GM12878 (cell line): ENCODE measurements around the gene TCOF1. TPM values are rescaled to one million over a fixed set of nuclear protein-coding genes. Genes with fewer than 3 reads are reported as not detected.
A peak's percentile ranks its signal among the peaks of the same experiment; 100 is the strongest.

ENCODE experiments used
- ATAC-seq: fragments of 200-7000 bp; cut with Tn5 transposase; 3 replicates; pipeline ENCODE4 v1.9.1; 2020; ENCODE audit warnings: mild to moderate bottlenecking, moderate library complexity
- BruUV-seq: library from RNA; stranded (reverse); fragments of 400-500 nt; replicated peaks from 2 replicates; lab custom pipeline; 2021; lab: Mats Ljungman, UMichigan
- CTCF ChIA-PET: fragments of 300-600 bp; sonication (Branson Sonifier 250); formaldehyde crosslinking; extraction: SDS; loops from one replicate; lab custom pipeline; 2021; ENCODE audit warnings: inconsistent platforms; lab: Yijun Ruan, JAX
- POLR2A ChIA-PET: fragments of 350-600 bp; formaldehyde crosslinking; extraction: SDS; loops from one replicate; lab custom pipeline; 2021; ENCODE audit warnings: inconsistent platforms; lab: Charles Lee
- RAD21 ChIA-PET: fragments of 300-600 bp; sonication (Branson Sonifier 250); formaldehyde crosslinking; loops from one replicate; lab custom pipeline; 2023; ENCODE audit warnings: antibody characterized with exemption; ENCODE audit not compliant: unreplicated experiment; lab: Charles Lee
- SMC1A ChIA-PET: fragments of 300-600 bp; sonication (Branson Sonifier 250); formaldehyde crosslinking; loops from one replicate; lab custom pipeline; 2023; ENCODE audit not compliant: unreplicated experiment, uncharacterized antibody; lab: Charles Lee
- DNase-seq: peaks from one replicate; pipeline ENCODE4 v3.0.0-alpha.2; 2011; ENCODE audit warnings: low read depth, low spot score
- FAIRE-seq: peaks from 3 replicates; lab custom pipeline; 2011; peaks lifted over from hg19 to GRCh38; lab: Jason Lieb, UNC
- H2AFZ ChIP-seq: 2 replicates; pipeline ENCODE4 v1.6.0; 2011; ENCODE audit warnings: low read depth, low read length, control low read depth; ENCODE audit not compliant: control insufficient read depth
- H3K27ac ChIP-seq: 2 replicates; pipeline ENCODE4 v1.5.1; 2011; ENCODE audit warnings: control low read depth; ENCODE audit not compliant: control insufficient read depth, insufficient read depth
- H3K27me3 ChIP-seq, 2 experiments: replicated peaks in 1 of 2; 2 replicates each; pipeline versions ENCODE4 v1.6.0 to v1.6.1; 2011; ENCODE audit warnings: low read length in 1 of 2; ENCODE audit not compliant: control insufficient read depth in 2 of 2, insufficient read depth in 2 of 2
- H3K36me3 ChIP-seq, 2 experiments: 2 replicates each; pipeline ENCODE4 v1.5.1; 2011; ENCODE audit warnings: low read length in 1 of 2; ENCODE audit not compliant: control insufficient read depth in 2 of 2, insufficient read depth in 2 of 2
- H3K4me1 ChIP-seq: 2 replicates; pipeline ENCODE4 v1.6.1; 2011; ENCODE audit warnings: mild to moderate bottlenecking, low read length, moderate library complexity, mixed read lengths; ENCODE audit not compliant: control insufficient read depth, insufficient read depth
- H3K4me2 ChIP-seq: 2 replicates; pipeline ENCODE4 v1.6.0; 2011; ENCODE audit warnings: control low read depth; ENCODE audit not compliant: control insufficient read depth, insufficient read depth
- H3K4me3 ChIP-seq: fragments of 200-600 bp; sonication (generic); 2 replicates; pipeline ENCODE4 v1.5.1; 2016
- H3K79me2 ChIP-seq: 2 replicates; pipeline ENCODE4 v1.6.0; 2011; ENCODE audit warnings: low read length; ENCODE audit not compliant: control insufficient read depth, insufficient read depth
- H3K9ac ChIP-seq: 2 replicates; pipeline ENCODE4 v1.8.0; 2011; ENCODE audit warnings: low read length, control low read depth, mixed read lengths; ENCODE audit not compliant: control insufficient read depth, insufficient read depth
- H3K9me3 ChIP-seq: replicated peaks from 3 replicates; pipeline ENCODE4 v1.5.1; 2011; ENCODE audit warnings: mild to moderate bottlenecking, low read length; ENCODE audit not compliant: control insufficient read depth, insufficient read depth
- H4K20me1 ChIP-seq: 2 replicates; pipeline ENCODE4 v1.6.0; 2011; ENCODE audit not compliant: control insufficient read depth, insufficient read depth
- BHLHE40 ChIP-seq, 2 experiments: fragments of 450-650 bp in 1 of 2; IDR thresholded peaks; 2 replicates each; pipeline ENCODE4 v1.6.1; 2011 to 2017; ENCODE audit warnings: low read depth in 2 of 2, borderline replicate concordance in 1 of 2, improper control_type of control experiment in 1 of 2, low read length in 1 of 2, mild to moderate bottlenecking in 1 of 2
- EED ChIP-seq: sonication (generic); IDR thresholded peaks from 2 replicates; pipeline ENCODE4 v1.6.1; 2016; ENCODE audit warnings: antibody characterized with exemption, low read depth
- GATAD2B ChIP-seq: fragments of 450-650 bp; conservative IDR thresholded peaks from 2 replicates; pipeline ENCODE4 v1.6.1; 2017; ENCODE audit warnings: low read depth, mild to moderate bottlenecking, moderate library complexity
- IKZF1 ChIP-seq: fragments of 450-650 bp; conservative IDR thresholded peaks from 2 replicates; pipeline ENCODE4 v1.6.1; 2017; ENCODE audit warnings: antibody characterized with exemption, mild to moderate bottlenecking
- MEF2B ChIP-seq: fragments of 450-650 bp; IDR thresholded peaks from 2 replicates; pipeline ENCODE4 v1.6.1; 2018; ENCODE audit warnings: mild to moderate bottlenecking, moderate library complexity; ENCODE audit not compliant: partially characterized antibody, poor library complexity, severe bottlenecking
- MLLT1 ChIP-seq: fragments of 450-650 bp; IDR thresholded peaks from 2 replicates; pipeline ENCODE4 v1.6.1; 2016; ENCODE audit warnings: mild to moderate bottlenecking
- MTA2 ChIP-seq: fragments of 450-650 bp; IDR thresholded peaks from 2 replicates; pipeline ENCODE4 v1.6.1; 2016; ENCODE audit warnings: low read depth, mild to moderate bottlenecking, moderate library complexity
- NBN ChIP-seq: fragments of 450-650 bp; IDR thresholded peaks from 2 replicates; pipeline ENCODE4 v1.6.1; 2016
- NR2F1 ChIP-seq: fragments of 450-650 bp; conservative IDR thresholded peaks from 2 replicates; pipeline ENCODE4 v1.6.1; 2017; ENCODE audit warnings: mild to moderate bottlenecking
- RAD21 ChIP-seq: IDR thresholded peaks from 2 replicates; pipeline ENCODE4 v1.6.1; 2011; ENCODE audit warnings: mild to moderate bottlenecking, low read depth, low read length, moderate library complexity; ENCODE audit not compliant: insufficient read depth
- SMARCA5 ChIP-seq: fragments of 450-650 bp; IDR thresholded peaks from 2 replicates; pipeline ENCODE4 v1.6.1; 2017; ENCODE audit warnings: mild to moderate bottlenecking
- SREBF1 ChIP-seq: IDR thresholded peaks from 2 replicates; pipeline ENCODE4 v1.6.1; 2012; ENCODE audit warnings: mild to moderate bottlenecking, low read length
- TAF1 ChIP-seq: IDR thresholded peaks from 2 replicates; pipeline ENCODE4 v1.6.1; 2011; ENCODE audit warnings: mild to moderate bottlenecking, low read depth, low read length, borderline replicate concordance
- ZNF687 ChIP-seq: fragments of 450-650 bp; IDR thresholded peaks from 2 replicates; pipeline ENCODE4 v1.6.1; 2017; ENCODE audit warnings: mild to moderate bottlenecking, moderate library complexity
- ZSCAN29 ChIP-seq: fragments of 450-650 bp; IDR thresholded peaks from 2 replicates; pipeline ENCODE4 v1.6.1; 2017; ENCODE audit warnings: mild to moderate bottlenecking, moderate library complexity
- WGBS: methylation state at CpG from one replicate; pipeline ENCODE4 v1.1.6; 2016; ENCODE audit warnings: low lambda C conversion rate; ENCODE audit not compliant: insufficient replicate concordance, insufficient coverage; ENCODE audit errors: missing lambda C conversion rate; 5-methylcytosine and 5-hydroxymethylcytosine counted together
- in situ Hi-C: fragments of 300-500 bp; cut with MboI; formaldehyde crosslinking; loops from 9 replicates; pipeline ENCODE4 v1.14.3; 2018; ENCODE audit warnings: mixed read lengths
- intact Hi-C: fragments of 100-400 bp; cut with micrococcal nuclease; formaldehyde crosslinking; loops from one replicate; pipeline ENCODE4 v1.14.2; 2022; ENCODE audit not compliant: unreplicated experiment
- polyA plus RNA-seq, 11 experiments: library from polyadenylated mRNA; depleted of rRNA in 4 of 11; unstranded in 6 of 11; stranded (reverse) in 5 of 11; fragments of >200 nt; fragmentation: Nextera tagmentation in 4 of 11; fragmentation: Illumina TruSeq in 1 of 11; extraction: Ambion mirVana in 4 of 11; extraction: Trizol in 1 of 11; gene quantifications; 1 replicate in 1 of 11; 2 replicates in 10 of 11; pipeline versions ENCODE4 v1.2.1 to v1.2.3, GENCODE V29; 2011 to 2016; ENCODE audit warnings: inconsistent platforms in 2 of 11, missing spikeins in 2 of 11, low read depth in 1 of 11
- total RNA-seq, 4 experiments: library from RNA; depleted of rRNA in 3 of 4; stranded (reverse); fragments of >200 nt in 3 of 4; fragmentation: Illumina TruSeq in 1 of 4; extraction: Trizol in 1 of 4; gene quantifications; 2 replicates each; pipeline versions ENCODE4 v1.2.1 to v1.2.3, GENCODE V29; 2013 to 2021

Gene TCOF1
- total and polyA plus RNA-seq, 10 of the 15 experiments (the other 5 are each of a cell fraction or from before 2014, with no cell fraction given): 8.7 to 83.9 (median 38.9) TPM

GRCh38 chr5:150413902-150414790, 56.6 kb downstream of the TCOF1 start (continued):
- TF ChIP-seq NR2F1 (0 out of 2 replicates have a peak, but pooled peaks have one; percentile 17), NBN (peak; percentile 83)

GRCh38 chr5:150419630-150420270, 62.3 kb downstream of the TCOF1 start:
- CTCF ChIA-PET: interaction anchor here (0.7 to 1.9 kb wide), 6 partner anchors 10 to 21 kb away, joined by 3 to 8 read pairs (median 6); no protein-coding TSS in a partner anchor
- 2% methylated on average over 7 of the region's 7 CpGs for WGBS
- H3K9me3 ChIP-seq: no peaks in the 10 kb centered on the region
- H3K4me3 ChIP-seq: no peak overlapping the region
- no peaks in the 10 kb centered on the region for H3K36me3 ChIP-seq
- peaks cover 5% of the 10 kb centered on the region for H3K79me2 ChIP-seq
- peaks cover 23% of the 10 kb centered on the region for H3K4me1 ChIP-seq
- peak; percentile 93 for FAIRE-seq
- peak; percentile 91 for ATAC-seq
- H3K27ac ChIP-seq: peak overlapping the region; percentile 33
- RAD21 ChIA-PET: interaction anchor here (1.0 kb wide), 2 partner anchors 9 to 14 kb away, joined by 3 to 9 read pairs; no protein-coding TSS in a partner anchor
- DNase-seq: no peak
- no peaks in the 10 kb centered on the region for H3K27me3 ChIP-seq
- H3K9ac ChIP-seq: no peak overlapping the region
- H3K4me2 ChIP-seq: peak overlapping the region; percentile 60
- no TSS peak for BruUV-seq
- SMC1A ChIA-PET: interaction anchor here (0.6 to 1.0 kb wide), 5 partner anchors 8 to 18 kb away, joined by 3 read pairs; no protein-coding TSS in a partner anchor
- in situ Hi-C loops (no loop called here), intact Hi-C loops (loop anchor here (10.0 kb wide), 2 partner anchors 735 to 1615 kb away; partner anchors contain the start of gene ANXA6)
- H4K20me1 ChIP-seq: no peaks in the 10 kb centered on the region
- POLR2A ChIA-PET: interaction anchor here (0.7 to 2.9 kb wide), 4 partner anchors 9 to 665 kb away, joined by 3 to 39 read pairs (median 4); no protein-coding TSS in a partner anchor
- H2AFZ ChIP-seq: peak overlapping the region; percentile 58
- TF ChIP-seq RAD21: no peak
- TF ChIP-seq TAF1: no peak
- peak; percentile 51; the same call in 1 of the 2 replicates for TF ChIP-seq MTA2
- 0 out of 2 replicates have a peak, but pooled peaks have one; percentile 18 for TF ChIP-seq MLLT1
- peak; percentile 22; the same call in 1 of the 2 replicates for TF ChIP-seq ZNF687
- TF ChIP-seq SMARCA5: 0 out of 2 replicates have a peak, but pooled peaks have one; percentile 11
- TF ChIP-seq ZSCAN29: no peak
- TF ChIP-seq BHLHE40 (IDR thresholded peaks at IDR 0.05; ENCODE audit: borderline replicate concordance in 1 of 2, low read depth in 2 of 2, low read length in 1 of 2): peak in 1 of 2 experiments; percentile 39; a peak in 1 of 4 replicates
- TF ChIP-seq MEF2B: peak; percentile 47
- TF ChIP-seq EED: 0 out of 2 replicates have a peak, but pooled peaks have one; percentile 42
- TF ChIP-seq GATAD2B: peak; percentile 64; the same call in 1 of the 2 replicates
- peak; percentile 73 for TF ChIP-seq IKZF1
- TF ChIP-seq SREBF1: no peak
